NCI-H2081 treated with DMSO at 0.1 percent for 48 hours (cell line): ENCODE measurements around the gene SGCD.
"Not testable (repeated sequence)": the region's sequence is repeated elsewhere in the genome, so short reads cannot be mapped to it uniquely, and the experiment has no call there.

Experiments used
- DNase-seq: peaks from one replicate; lab custom pipeline; 2025; lab: John Stamatoyannopoulos, UW

SGCD gene

DNA sequence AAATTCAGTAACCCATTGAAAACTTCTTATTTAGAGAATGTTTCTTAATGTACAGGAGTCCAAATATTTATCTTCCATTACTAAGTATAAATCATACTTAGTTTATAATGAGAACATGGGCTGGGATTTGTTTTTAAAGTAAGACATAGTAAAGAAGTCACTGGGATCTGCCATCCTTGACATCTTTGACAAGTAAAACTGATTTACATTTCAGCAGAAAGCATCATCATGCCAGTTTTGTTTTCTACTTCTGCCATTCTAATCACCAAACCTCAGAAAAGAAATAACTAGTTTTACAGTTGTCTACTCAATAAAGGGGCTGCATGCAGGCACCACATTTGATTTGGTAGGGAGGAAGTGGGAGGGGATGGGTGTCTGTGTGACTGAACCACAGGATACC, 301.5 kb downstream of the SGCD start:
- DNase-seq, result no peak

DNA sequence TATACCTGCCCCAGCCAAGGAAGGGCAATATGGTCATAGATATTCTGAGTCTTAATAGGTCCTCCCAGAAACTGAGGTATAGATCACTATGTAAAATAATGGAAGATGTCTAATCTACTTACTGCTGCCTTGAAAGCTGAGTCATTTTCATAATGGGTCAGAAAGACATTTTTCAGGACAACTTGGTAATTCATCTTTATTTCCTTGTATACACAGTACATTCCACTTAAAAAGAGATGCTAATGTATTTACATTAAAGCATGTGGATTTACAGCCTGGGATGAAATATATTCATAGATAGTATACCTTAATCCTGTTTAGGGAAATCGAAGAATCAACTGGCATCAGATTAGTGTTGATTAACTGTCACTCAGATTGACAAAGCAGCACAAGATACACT, 304.0 kb downstream of the SGCD start:
- no peak for DNase-seq

DNA sequence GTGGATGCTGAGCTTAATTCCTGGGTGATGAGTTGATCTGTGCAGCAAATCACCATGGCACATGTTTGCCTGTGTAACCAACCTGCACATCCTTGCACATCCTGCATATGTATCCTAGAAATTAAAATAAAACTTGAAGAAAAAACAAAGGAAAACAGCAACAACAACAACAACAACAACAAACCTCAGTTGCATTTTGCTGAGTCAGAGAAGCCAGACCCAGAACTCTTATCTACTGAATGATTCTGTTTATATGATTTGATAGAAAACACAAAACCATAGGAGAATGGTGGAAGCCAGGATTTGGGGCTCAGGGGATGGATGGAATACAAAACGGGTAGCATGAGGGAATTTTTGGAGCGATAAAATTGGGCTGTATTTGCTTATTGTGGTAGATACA, 307.3 kb downstream of the SGCD start:
- DNase-seq, result no peak

DNA sequence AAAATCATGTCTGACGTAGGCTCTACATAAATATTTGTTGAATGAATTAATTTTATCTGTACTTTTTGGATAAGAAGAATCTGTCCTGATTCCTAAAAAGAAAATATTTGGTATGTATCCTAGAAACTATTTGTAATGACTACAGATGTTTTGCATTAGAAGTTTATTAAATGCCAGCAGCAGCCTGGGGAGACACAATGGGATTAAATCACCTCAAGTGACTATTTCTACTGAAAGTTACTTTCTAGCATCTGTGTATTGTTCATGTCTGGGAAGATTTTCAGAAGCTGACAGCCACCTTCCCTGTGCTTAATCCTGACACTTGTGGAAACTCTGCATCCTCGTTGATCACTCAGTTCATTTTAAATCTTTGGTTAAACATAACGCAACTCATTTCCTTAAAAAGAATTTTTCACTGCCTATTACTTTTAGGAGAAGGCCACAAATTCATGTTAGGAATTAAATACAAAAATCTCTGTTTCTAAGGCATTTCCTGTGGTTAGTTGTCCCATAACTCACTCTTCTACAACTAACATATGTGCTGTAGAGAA, 313.8 kb downstream of the SGCD start:
- no peak for DNase-seq

DNA sequence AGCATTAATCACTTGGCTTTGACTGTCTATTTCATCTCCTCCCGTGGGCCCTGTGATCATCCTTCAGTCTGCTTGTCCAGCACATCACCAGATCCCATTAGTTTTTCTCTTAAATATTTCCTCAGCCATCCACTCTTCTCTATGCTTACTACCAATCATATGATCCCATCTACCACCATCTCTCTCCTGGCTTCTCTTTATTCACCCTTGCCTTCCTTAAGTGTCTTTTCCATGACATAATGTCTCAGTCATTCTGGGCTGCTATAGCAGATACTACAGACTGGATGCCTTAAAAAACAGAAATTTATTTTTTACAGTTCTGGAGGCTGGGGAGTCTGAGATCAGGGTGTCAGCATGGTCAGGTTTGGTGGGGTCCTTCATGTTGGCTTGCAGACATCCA, 314.7 kb downstream of the SGCD start:
- DNase-seq, result no peak

DNA sequence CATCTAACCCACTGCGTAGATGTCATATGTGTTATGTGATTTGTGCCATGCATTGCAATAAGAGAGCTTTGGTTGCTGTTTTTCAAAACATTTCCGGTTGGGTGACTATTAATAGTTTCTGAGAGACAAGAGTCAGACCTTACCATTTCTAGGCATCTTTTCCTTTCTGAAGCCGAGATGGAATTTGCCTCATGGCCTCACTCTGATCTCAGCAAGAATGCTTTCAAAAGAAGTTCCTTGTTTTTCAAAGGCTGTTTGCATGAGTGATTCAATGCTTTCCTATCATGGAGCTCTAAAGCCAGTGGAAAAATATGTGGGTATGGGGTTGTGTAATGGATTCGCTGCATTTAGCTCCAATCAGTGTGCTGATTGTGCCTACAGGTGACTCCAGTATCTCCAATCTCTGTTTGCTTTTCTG, 320.1 kb downstream of the SGCD start:
- no peak for DNase-seq

DNA sequence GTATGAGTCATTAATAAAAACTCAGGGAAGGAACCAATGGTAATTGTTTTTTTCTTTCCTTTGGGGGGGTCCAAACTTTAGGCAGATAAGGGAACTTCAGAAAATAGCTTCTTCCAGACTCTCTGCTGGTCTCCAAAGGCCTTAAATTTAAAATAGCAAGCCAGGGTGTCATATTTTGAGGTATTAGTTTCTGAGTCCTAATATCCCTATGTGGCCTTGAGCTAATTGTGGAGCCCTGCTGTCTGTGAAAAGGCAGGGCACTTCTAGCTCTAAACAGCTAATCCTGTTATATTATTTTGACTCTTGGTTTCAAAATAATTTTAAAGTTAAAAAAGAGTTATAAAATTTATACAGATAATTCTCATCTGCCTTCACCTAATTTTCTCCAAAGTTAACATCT, 327.5 kb downstream of the SGCD start:
- no peak for DNase-seq

DNA sequence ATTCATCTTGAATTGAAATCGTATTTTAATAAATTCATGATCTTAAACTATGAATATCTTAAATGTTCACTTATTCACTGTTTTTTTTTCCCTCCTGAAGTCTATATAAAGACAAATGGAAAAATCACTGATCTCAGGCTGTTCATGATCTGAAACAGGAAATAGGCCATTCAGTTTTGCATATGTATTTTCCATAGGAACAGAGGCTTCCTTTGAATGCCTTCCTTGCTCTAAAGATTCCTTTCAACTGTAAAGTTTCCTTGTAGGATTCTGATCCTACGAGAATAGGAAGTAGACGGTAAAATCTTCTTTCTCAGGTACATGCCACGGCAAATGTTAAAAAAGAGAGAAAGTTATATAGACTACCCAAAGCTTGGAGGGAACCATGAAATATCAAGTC, 328.8 kb downstream of the SGCD start:
- no peak for DNase-seq

DNA sequence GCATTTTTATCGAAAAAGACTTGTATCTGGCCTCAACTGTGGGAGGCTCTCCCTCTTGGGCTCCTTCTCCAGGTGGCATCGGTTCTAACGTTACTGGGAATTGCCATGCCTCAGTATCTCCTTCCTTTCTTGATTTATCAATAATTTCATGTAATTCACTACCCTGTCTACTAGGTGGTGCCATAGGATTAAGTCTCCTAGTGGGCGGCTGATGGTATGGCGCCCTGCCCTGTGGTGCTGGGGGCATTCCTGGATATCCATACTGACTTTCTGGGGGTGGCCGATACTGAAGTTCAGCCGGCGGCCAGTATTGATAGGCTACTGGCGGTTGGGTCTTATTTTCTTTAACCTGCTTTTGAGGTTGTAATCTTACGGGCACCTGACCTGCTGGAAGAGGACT, 337.9 kb downstream of the SGCD start:
- not testable (repeated sequence) for DNase-seq

DNA sequence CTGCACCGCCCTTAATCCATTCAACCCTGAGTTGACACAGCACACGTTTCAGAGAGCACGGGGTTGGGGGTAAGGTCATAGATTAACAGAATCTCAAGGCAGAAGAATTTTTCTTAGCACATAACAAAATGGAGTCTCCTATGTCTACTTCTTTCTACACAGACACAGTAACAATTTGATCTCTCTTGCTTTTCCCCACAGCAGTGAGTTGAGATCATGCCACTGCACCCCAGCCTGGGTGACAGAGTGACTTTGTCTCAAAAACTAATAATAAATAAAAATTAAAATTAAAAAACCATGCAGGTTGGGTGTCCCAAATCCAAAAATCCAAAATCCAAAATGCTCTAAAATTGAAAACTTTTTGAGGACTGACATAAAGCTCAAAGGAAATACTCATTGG, 339.7 kb downstream of the SGCD start:
- not testable (repeated sequence) for DNase-seq

DNA sequence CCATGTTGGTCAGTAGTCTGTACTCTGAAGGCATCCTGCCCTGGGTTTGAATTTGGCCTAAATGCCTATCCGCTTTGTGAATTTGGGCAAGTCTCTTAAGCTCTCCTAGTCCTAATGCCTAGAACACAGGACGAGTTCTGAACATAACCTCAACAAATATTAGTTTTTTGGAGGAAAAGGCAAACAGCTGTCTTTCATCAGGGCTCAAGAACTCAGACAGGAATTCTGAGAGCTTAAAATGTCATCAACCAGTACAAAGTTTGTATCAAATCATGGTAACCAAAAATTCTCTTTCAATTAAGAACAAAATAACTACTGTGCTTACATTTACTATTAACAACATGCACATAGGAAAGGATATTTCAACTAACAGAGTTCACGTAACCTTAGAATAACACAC, 340.7 kb downstream of the SGCD start:
- DNase-seq, result no peak

DNA sequence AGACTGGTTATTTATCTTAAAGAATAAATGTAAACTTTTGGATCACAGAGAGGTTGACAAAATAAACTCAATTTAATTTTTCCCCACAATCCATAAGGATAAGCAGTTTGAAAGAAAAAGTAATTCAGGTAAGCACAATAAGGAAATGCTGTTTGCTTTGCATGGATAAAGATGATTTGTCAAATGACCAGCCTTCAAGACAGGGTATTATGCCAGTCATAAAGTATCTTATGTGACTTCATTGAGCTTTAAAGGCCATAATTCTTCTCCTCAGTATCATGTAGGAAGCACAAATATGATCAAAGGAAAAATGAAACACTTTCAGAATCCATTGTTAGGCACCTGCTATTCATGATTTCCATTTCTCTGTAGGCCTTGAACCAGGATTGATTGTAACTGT, 342.5 kb downstream of the SGCD start:
- no peak for DNase-seq

DNA sequence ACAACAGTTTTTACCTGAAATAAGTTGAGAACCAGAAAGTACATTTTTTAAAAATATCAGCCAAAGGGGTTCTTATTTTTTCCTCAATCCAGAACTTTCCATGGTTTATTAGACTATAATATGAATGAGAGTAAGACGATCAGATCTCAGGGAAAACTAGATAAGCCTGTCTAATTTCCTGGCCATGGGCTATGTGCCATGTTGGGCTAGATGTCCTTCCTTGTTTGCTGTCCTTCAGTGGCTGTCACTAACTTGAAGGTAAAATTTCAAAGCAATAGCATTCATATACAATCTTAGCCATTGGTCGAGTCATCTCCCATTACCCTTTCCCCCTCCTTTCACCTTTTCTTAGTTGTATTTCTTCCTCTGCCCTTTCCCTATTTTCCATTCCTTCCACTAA, 343.7 kb downstream of the SGCD start:
- no peak for DNase-seq

DNA sequence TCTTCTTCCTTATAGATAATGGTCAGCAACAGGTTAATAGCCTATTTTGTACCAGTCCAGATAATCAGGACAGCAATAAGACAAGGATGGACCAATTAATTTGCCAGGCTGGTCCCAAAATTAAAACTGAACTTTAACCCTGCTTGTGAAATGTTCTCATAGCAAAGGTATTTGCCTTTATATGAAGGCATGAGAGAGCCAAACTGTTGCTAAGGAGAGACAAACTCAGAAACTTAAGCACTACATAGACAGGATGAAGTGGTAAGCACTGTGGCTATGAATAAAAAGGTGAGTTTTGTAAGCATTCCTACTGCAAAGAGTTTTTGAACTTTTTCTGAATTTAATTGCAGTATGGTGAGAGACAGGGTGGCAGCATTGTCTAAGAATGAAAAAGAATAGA, 348.4 kb downstream of the SGCD start:
- no peak for DNase-seq

DNA sequence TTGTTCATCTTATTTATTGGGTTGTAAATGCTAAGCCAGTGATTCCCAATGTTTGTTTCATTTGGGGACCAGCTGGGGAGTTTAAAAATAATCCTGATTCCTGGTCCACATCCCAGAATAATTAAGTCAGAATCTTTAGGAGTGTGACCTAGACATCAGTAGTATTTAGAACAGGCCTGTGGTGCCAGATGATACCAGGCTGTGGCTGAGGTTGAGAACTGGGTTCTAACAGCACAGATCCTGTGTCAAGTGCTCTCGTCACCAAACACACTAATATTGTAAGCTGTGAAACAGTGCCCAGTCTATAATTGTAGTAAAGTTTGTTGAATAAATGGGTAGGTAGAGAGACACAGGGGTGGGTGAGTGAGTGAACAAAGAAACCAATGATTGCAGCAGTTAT, 351.0 kb downstream of the SGCD start:
- DNase-seq, result no peak

DNA sequence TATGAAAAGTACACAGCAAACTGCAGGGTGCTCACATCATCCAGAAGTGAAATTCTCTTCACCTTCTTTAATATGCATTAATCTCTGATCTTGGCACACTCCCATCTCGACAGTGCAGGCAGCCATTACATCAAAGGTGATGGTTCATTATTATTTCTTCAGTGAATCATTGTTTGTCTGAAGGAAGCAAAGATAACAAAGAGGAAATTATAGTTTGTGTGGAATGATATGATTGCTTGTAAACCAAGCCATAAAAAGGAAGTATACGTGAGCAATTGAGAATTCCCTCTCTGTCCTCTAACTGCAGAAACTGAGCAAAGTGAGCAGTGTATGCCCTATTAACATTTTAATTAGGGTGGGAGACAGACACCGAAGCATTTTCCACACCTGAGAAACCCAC, 351.5 kb downstream of the SGCD start:
- DNase-seq, result no peak

DNA sequence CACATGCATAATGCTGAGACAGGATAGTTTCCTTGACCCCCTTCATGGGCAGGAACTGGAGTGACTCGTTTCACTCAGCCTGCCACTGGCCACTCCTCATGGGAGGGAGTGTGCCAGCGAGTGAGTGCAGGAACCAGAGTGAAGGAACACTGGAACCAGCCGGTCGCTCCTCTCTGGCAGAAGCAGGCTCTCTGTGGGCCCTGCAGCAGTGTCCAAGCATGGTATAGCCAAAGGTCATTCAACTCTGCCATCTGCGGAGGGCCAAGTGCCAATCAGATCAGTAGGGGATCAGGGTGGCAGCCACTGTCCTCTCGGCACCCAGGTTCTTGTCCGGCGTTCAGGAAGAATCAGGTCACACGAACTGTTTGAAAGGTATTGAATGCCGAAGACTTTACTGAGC, 353.9 kb downstream of the SGCD start:
- no peak for DNase-seq

DNA sequence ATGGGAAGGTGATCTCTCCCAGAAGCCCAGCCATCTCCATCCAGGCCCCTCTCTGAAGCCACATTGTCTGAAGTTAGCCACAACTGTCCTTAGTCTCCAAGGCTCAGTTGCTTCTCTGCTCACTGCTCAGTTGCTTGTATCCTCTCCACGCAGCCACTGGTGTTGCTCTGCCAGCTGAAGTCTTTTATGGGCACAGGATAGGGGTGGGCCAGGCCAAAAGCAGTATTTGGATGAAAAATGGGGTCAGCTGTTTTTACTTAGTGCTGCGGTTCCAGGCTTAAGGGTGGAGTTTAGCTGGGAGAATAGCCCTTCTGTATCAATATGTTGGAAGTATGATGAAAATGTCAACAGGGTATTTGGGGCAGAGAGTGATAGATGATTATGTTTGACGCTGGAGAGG, 354.3 kb downstream of the SGCD start:
- no peak for DNase-seq

DNA sequence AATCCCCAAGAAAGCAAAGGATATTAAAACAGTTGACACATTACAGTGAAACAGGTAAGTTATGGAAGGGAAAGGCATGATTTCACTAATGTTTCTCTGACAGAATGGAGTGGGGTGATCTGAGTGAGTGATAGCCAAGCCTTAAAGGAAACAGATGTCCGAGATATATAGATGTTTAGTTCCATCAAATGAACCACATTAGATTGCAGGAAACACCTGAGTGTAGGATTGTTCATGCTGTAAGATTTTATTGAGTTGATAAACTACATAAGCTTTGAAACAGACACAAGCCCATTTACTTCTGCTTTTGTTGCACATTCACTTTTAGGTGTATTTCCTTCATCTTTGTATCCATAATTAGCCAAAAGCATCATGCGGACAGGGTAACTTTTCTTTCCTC, 356.0 kb downstream of the SGCD start:
- no peak for DNase-seq

DNA sequence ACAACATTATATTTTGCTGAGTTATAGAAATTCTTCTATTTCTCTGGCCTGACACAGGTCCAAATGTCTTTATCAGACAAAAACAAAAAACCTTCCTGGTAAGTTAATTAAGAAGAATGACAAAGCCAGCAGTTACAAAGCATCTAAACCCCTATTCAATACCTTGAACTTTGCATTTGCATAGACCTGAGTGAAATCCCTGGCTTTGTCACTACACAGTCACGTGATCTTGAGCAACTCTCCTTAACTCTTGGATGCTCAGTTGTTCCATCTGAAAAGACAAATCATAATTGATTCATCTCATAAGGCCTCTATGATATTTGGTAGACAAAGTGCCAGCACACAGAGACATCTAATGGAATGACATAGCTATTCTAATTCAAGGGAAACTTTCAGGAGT, 356.5 kb downstream of the SGCD start:
- DNase-seq, result no peak

DNA sequence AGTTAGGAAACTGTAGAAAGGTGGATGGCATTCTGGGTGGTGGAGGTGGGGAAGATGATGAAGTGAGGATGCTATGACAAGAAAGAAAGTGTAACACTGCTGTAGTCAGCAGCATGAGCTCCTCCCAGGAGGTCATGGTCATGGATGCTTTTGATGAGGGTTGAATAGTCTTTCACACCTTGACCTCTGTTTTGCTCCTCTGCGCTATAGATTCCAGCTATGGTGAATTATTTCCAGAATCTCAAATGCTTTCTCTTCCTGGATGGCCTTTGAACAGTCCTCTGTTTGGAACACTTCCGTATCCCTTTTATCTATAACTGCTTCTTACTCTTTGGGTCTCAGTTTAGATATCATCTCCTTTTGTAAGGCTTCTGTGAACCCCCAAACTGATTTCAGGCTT, 357.3 kb downstream of the SGCD start:
- DNase-seq, result no peak

DNA sequence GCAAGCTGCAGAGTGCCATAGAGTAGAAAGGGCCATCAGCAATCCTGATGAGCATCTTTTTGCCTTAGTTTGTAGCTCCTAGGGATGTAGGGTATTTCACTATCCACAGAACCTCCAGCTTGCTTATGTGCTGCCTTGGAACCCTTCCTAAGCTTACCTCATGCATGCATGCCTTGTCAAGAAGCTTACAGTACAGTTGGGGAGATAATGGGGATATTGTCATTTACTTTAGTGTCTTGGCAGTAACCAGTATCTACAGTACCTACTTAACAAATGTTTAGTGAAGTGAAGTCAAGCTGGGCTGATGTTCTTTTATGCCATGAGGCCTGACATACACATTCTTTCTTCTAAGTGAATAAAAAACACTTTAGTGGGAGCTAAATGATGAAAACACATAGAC, 358.5 kb downstream of the SGCD start:
- no peak for DNase-seq

DNA sequence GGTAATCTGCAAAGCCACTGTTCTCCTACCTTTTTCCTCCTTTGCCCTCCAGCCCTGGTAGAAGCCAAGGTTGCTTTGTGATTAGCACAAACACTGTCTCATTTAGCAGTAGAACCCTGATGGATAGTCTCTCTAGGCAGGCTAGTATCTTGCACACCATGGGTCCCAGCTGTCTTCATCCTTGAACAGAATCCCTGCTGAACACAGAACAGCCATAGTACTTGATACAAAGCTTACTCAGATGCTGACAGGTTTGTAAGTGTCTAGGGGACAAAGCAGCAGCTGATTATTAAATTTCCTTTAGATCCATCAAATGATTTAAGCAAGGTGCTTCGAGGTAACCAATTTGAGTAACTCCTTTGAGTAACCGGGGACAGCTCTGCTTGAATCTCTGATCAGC, 359.4 kb downstream of the SGCD start:
- DNase-seq, result no peak

DNA sequence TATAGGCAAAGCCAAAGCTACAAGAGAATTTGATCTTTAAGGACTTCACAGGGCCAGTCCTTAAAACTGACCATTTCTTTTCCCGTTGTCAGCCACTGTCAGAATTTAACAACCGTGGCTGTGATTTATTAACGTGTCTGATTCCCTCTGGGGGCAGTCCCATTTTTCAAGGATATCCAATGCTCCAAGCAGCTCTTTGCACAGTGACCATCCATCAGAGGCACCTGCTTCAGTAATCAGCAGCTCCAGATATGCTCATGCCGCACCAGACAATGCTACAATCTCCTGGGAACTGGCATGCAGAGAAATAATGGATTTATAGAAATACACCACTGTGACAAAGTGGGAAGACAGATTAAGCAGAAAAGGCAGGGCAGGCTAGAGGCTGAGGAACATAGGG, 359.8 kb downstream of the SGCD start:
- no peak for DNase-seq

DNA sequence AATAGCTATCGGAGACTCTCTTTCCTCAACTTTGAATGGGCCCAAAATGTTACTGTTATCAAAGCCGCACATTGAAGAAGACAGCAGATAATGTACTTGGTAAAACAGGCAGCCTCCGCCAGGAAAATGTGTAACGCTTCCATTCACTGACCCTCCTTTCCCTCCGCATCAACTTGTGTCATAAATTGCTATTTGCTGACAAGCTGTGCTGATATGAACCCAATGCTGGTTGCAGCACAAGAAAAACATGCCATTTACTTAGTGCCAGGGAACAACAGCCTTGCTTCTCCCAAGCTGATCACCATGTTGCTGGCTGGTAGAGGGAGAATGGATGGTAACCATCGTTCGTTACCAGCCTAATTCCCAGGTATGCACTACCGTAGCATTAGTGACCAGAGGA, 360.6 kb downstream of the SGCD start:
- no peak for DNase-seq
